ENCODE measurements around the gene NANOS3. TPM values are rescaled to one million over a fixed set of nuclear protein-coding genes. Genes with fewer than 3 reads are reported as not detected.

Gene NANOS3
- total RNA-seq, 2 experiments from 2014 or later = 1.1 to 2.8 TPM

GRCh38 chr19:13929956-13930355 is 53.0 kb downstream of the NANOS3 start:
- peaks cover 4% of the 10 kb centered on the region for H3K36me3 Mint-ChIP-seq
- H3K27ac Mint-ChIP-seq = no peak overlapping the region
- H3K9me3 Mint-ChIP-seq (ENCODE audit: low read depth) = no peaks in the 10 kb centered on the region
- DNase-seq (no peak), ATAC-seq (no peak)
- CTCF ChIA-PET = interaction anchor here (0.9 kb wide), 1 partner anchor 19 kb away, joined by 3 read pairs; no protein-coding TSS in a partner anchor
- no peaks in the 10 kb centered on the region for H3K27me3 Mint-ChIP-seq
- H3K4me3 Mint-ChIP-seq = no peak overlapping the region
- H3K4me1 Mint-ChIP-seq = peaks cover 2% of the 10 kb centered on the region

Small RNAs within 50 kb of the gene (microRNA-seq; reads per million reads assigned to microRNA genes)
- gene MIR181C = 1,333 reads per million, percentile 85 among the genes with 10 or more reads in this experiment
- 1,547 reads per million, percentile 87 among the genes with 10 or more reads in this experiment for gene MIR181D

Other genes with a start within 250 kb of the NANOS3 start
- 10 to 100 TPM; 51.7 to 59.3 TPM for gene MRI1, start 112.6 kb upstream of the NANOS3 start, total RNA-seq
- 10 to 100 TPM; 77.7 to 94.0 TPM for gene C19orf53, start 102.7 kb upstream of the NANOS3 start, total RNA-seq
- gene ZSWIM4, start 81.7 kb upstream of the NANOS3 start, total RNA-seq = 1 to 10 TPM; 8.1 to 8.4 TPM
- 1 to 10 TPM; 4.1 to 4.4 TPM for gene BRME1, start 29.0 kb downstream of the NANOS3 start, total RNA-seq
- 10 to 100 TPM; 34.0 to 35.1 TPM for gene CC2D1A, start 29.1 kb downstream of the NANOS3 start, total RNA-seq
- gene PODNL1, start 61.3 kb downstream of the NANOS3 start, total RNA-seq = under 1 TPM; 0.29 to 0.47 TPM
- gene DCAF15, start 75.4 kb downstream of the NANOS3 start, total RNA-seq = 10 to 100 TPM; 82.5 to 94.3 TPM
- gene RFX1, start 129.2 kb downstream of the NANOS3 start, total RNA-seq = 10 to 100 TPM; 16.0 to 17.8 TPM
- gene RLN3, start 151.0 kb downstream of the NANOS3 start, total RNA-seq = not detected
- 10 to 100 TPM; 29.7 to 60.3 TPM for gene IL27RA, start 154.6 kb downstream of the NANOS3 start, total RNA-seq
- not detected for gene PALM3, start 184.9 kb downstream of the NANOS3 start, total RNA-seq
- 1 to 10 TPM; 1.4 to 2.4 TPM for gene MISP3, start 195.7 kb downstream of the NANOS3 start, total RNA-seq
- not detected for gene C19orf67, start 208.6 kb downstream of the NANOS3 start, total RNA-seq
- gene SAMD1, start 213.6 kb downstream of the NANOS3 start, total RNA-seq = 10 to 100 TPM; 60.4 to 81.9 TPM
- 10 to 100 TPM; 42.3 to 65.4 TPM for gene PRKACA, start 240.6 kb downstream of the NANOS3 start, total RNA-seq